ENCODE results near the gene HBQ1.
"Not testable (repeated sequence)": the region's sequence is repeated elsewhere in the genome, so short reads cannot be mapped to it uniquely, and the experiment has no call there.

HBQ1 gene

GRCh38 chr16:176477-177382, 3.5 kb upstream of the HBQ1 start, which contains the start of gene HBA1:
Gene HBA1 (plus strand): TSS chr16:176680. CDS start chr16:176717, 37 bp downstream.
- DNase-seq = not testable (repeated sequence)

DNA sequence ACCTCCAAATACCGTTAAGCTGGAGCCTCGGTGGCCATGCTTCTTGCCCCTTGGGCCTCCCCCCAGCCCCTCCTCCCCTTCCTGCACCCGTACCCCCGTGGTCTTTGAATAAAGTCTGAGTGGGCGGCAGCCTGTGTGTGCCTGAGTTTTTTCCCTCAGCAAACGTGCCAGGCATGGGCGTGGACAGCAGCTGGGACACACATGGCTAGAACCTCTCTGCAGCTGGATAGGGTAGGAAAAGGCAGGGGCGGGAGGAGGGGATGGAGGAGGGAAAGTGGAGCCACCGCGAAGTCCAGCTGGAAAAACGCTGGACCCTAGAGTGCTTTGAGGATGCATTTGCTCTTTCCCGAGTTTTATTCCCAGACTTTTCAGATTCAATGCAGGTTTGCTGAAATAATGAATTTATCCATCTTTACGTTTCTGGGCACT, 2.9 kb upstream of the HBQ1 start:
- peak; percentile 18 for DNase-seq

GRCh38 chr16:177981-178667, 2.1 kb upstream of the HBQ1 start:
- DNase-seq = no peak

- DNase-seq = no peak
Observed at GRCh38 chr16:178668-179015, 1.6 kb upstream of the HBQ1 start.

- DNase-seq = no peak
Observed at GRCh38 chr16:179211-180092, 807 bp upstream of the HBQ1 start.

GRCh38 chr16:180681-181564, 664 bp downstream of the HBQ1 start:
- DNase-seq = peak; percentile 56

DNA sequence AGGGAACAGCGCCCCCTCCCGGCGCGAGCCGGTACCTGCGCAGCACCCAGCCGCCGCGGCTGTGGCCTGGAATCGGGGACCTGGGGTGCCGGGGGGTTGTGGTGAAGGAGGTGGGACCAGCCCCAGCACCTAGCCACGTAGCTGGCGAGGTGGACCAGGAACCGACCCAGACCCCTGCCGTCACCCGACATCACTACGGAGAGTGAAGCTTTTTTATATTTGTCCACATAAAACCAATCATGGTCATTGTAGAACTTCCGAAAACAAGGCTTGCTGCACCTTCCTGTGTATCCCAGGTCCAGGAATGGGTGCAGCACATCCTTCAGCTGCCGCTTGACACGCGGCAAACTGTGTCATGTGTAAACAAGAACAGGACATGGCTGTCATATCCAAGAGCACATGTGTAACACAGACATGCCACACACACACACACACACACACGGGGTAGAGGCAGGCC, 1.3 kb downstream of the HBQ1 start:
- no peak for DNase-seq

DNA sequence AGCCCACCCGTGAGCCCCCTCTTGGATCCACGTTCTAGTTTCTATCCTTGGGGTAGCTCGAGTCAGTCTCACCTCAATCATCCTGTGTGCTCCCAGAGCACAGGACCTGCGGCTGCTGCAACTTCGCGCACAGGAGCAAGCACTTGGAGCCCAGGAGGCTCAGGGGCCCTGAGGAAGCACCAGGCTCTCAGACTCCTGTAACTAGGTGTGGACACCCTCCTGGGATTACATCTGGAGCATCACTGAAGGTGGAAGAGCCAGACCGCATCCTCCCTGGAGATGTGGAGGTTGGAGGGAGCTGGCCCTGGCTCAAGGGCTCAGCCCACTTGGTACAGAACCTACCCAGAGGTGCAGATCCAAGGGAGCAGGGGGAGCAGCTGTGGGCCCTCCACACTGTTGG, 2.7 kb downstream of the HBQ1 start:
- DNase-seq = no peak

DNA sequence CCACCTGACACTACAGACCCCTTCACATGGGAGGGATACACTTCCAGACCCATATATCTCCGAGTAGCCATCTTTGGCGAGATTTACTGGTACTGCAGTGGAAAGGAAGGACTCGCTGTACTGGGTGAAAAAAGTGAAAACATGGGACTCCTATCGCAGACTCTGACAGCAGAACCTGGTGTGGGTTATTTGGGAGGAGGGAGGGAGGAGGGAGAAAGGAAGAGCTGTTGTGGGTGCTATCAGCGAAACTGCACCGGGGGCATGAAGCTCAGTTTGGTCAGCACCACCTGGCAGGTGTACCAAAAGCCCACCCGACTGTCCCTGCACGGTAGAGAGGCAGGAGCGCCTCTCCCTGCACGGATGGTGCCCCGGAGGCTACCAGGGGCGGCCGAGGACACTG, 5.0 kb downstream of the HBQ1 start:
- DNase-seq = no peak

DNA sequence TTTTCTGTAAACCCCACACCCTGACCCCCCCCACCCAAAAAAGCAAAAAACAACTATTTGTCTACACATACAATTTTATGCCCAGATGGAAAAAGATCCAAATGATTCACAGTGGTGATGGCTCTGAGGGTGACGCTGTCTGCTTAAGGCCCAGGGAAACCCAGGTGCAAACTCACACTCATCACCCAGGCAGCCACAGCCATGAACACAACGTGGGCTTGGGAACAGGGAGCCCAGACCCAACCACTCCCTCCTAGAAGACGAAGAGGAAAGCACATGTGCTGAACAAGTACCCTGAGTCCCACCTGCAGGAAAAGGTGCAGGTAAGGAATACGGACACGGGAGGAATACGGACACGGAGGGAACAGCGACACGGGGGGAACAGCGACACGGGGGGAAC, 5.4 kb downstream of the HBQ1 start:
- DNase-seq = no peak

- DNase-seq = no peak
Observed at GRCh38 chr16:187330-187729, 7.1 kb downstream of the HBQ1 start.

DNA sequence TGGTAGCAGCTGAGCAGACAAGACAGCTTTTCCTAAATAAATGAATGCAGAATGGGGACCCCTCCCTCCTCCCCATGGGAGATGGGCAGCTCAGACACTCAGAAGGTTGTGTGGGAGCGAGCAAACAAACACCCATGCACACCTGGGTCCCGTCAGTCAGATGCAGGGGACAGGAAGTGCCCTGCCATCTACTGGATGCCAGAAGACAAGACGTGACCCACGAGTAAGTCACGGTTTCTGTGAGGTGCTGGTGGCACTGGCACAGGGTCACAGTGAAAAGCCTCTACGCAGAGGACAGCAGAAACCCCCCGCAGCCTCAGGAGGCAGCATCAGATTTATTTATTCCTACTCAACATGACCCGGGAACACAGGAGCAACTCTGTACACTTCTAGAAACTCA, 8.4 kb downstream of the HBQ1 start:
- no peak for DNase-seq

GRCh38 chr16:189604-190186, 9.4 kb downstream of the HBQ1 start:
- no peak for DNase-seq

- DNase-seq = no peak
Observed at GRCh38 chr16:191831-192230, 11.6 kb downstream of the HBQ1 start.

- DNase-seq = no peak
Observed at GRCh38 chr16:192686-193085, 12.4 kb downstream of the HBQ1 start.

DNA sequence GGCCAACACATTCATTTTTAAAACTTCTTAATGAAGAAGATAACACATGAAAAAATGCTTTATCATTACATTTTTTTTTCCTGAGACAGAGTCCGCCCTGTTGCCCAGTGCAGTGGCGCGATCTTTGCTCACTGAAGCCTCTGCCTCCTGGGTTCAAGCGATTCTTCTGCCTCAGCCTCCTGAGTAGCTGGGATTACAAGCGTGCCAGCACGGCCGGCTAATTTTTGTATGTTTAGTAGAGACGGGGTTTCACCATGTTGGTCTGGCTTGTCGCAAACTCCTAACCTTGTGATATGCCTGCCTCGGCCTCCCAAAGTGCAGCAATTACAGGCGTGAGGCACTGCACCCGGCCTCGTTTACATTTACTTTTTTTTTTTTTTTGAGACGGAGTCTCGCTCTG, 13.2 kb downstream of the HBQ1 start:
- DNase-seq = no peak

GRCh38 chr16:194516-194915, 14.3 kb downstream of the HBQ1 start:
- no peak for DNase-seq

DNA sequence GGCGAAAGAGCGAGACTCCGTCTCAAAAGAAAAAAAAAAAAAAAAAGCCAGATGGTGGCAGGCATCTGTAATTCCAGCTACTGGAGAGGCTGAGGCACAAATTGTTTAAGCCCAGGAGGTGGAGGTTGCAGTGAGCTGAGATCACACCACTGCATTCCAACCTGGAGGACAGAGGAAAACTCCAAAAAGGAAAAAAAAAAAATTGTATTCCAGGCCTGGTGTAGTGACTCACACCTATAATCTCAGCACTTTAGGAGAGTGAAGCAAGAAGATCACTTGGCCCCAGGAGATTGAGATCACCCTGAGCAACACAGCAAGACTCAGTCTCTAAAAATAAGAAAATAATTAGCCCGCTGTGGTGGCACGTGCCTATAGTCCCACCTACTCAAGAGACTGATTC, 20.1 kb downstream of the HBQ1 start:
- DNase-seq = no peak

DNA sequence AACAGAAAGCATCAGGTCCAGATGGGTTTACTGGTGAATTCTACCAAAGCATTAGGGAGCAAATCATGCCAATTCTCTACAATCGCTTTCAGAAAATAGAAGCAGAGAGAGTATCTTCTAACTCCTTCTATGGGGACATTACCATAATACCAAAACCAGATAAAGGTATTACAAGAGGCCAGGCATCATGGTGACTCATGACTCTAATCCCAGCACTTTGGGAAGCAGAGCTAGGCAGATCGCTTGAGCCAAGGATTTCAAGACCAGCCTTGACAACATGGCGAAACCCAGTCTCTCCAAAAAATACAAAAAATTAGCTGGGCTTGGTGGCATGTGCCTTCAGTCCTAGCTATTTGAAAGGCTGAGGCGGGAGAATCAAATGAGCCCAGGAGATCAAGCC, 23.0 kb downstream of the HBQ1 start:
- no peak for DNase-seq

GRCh38 chr16:204046-204445, 23.8 kb downstream of the HBQ1 start:
- DNase-seq = not testable (repeated sequence)

GRCh38 chr16:209359-209758, 29.1 kb downstream of the HBQ1 start:
- not testable (repeated sequence) for DNase-seq

All from SHP77 treated with DMSO at 0.1 percent for 48 hours (cell line).